Dermis microvascular lymphatic vessel endothelial cell (primary cell): ENCODE data around the gene HOXA3. TPM values are rescaled to one million over a fixed set of nuclear protein-coding genes. Genes with fewer than 3 reads are reported as not detected.

Source experiments
- DNase-seq, 2 donors: peaks; one replicate each; pipeline versions ENCODE4 v3.0.0 to v3.0.0-alpha.2; 2010; ENCODE audit warnings: low read depth in 2 of 2
- total RNA-seq: library from RNA; depleted of rRNA; stranded (reverse); fragments of >200 nt; gene quantifications from 2 replicates; pipeline ENCODE4 v1.2.1, GENCODE V29; 2014

HOXA3 gene
- total RNA-seq, result 3.0 and 3.7 TPM in 2 replicates

GRCh38 chr7:27151931-27152815 is at the start of gene HOXA3:
Gene HOXA3, minus strand, starts transcription at chr7:27152583. Its CDS starts 41,943 bp downstream, at chr7:27110640.
- DNase-seq, result peak; percentile 78 to 83

GRCh38 chr7:27201580-27202017 is 49.2 kb upstream of the HOXA3 start:
- DNase-seq, result no peak

- DNase-seq, result no peak
Observed at GRCh38 chr7:27200761-27201579, 48.6 kb upstream of the HOXA3 start.

- DNase-seq, result peak in 1 of 2 donors; percentile 59
Observed at GRCh38 chr7:27199849-27200760, 47.7 kb upstream of the HOXA3 start, which contains the start of gene HOXA13. Gene HOXA13, minus strand, starts transcription at chr7:27200091. Its CDS starts 14 bp downstream, at chr7:27200077.

- DNase-seq, result peak in 1 of 2 donors; percentile 34
Observed at GRCh38 chr7:27198871-27199801, 46.8 kb upstream of the HOXA3 start.

GRCh38 chr7:27198138-27198841 is 45.9 kb upstream of the HOXA3 start:
- no peak for DNase-seq

GRCh38 chr7:27197137-27198042 is 45.0 kb upstream of the HOXA3 start:
- DNase-seq, result no peak

- DNase-seq, result peak; percentile 57 to 83
Observed at GRCh38 chr7:27196287-27196767, 43.9 kb upstream of the HOXA3 start.

- no peak for DNase-seq
Observed at GRCh38 chr7:27194686-27195379, 42.5 kb upstream of the HOXA3 start.

- no peak for DNase-seq
Observed at GRCh38 chr7:27194002-27194352, 41.6 kb upstream of the HOXA3 start.

- no peak for DNase-seq
Observed at GRCh38 chr7:27193335-27194001, 41.1 kb upstream of the HOXA3 start.

- no peak for DNase-seq
Observed at GRCh38 chr7:27192546-27193334, 40.4 kb upstream of the HOXA3 start.

- no peak for DNase-seq
Observed at GRCh38 chr7:27191833-27192545, 39.6 kb upstream of the HOXA3 start.

GRCh38 chr7:27191161-27191731 is 38.9 kb upstream of the HOXA3 start:
- DNase-seq, result no peak
